HG03457 (cell line): Measurements from ENCODE around the gene GDF7.

ENCODE experiments used
- ATAC-seq: cut with Tn5 transposase; IDR thresholded peaks from one replicate; pipeline ENCODE4 v1.9.1; 2021; ENCODE audit warnings: moderate number of reproducible peaks; ENCODE audit not compliant: unreplicated experiment

GDF7 gene

GRCh38 chr2:20627712-20628380 is 39.1 kb upstream of the GDF7 start:
- ATAC-seq: no peak

- ATAC-seq: no peak
These were observed 37.8 kb upstream of the GDF7 start for GRCh38 chr2:20629181-20629580.

GRCh38 chr2:20629581-20630171 is 37.3 kb upstream of the GDF7 start:
- no peak for ATAC-seq

GRCh38 chr2:20630967-20631366 is 36.0 kb upstream of the GDF7 start:
- ATAC-seq: no peak

GRCh38 chr2:20631617-20632307 is 35.2 kb upstream of the GDF7 start:
- no peak for ATAC-seq

GRCh38 chr2:20632446-20632990 is 34.4 kb upstream of the GDF7 start:
- no peak for ATAC-seq

- no peak for ATAC-seq
These were observed 33.9 kb upstream of the GDF7 start for GRCh38 chr2:20633001-20633400.

- ATAC-seq: no peak
These were observed 33.0 kb upstream of the GDF7 start for GRCh38 chr2:20633794-20634506.

GRCh38 chr2:20634507-20635112 is 32.3 kb upstream of the GDF7 start:
- no peak for ATAC-seq

- ATAC-seq: no peak
These were observed 31.8 kb upstream of the GDF7 start for GRCh38 chr2:20635113-20635510.

GRCh38 chr2:20635675-20636584 is 31.0 kb upstream of the GDF7 start:
- peak; percentile 77 for ATAC-seq

GRCh38 chr2:20637147-20637546 is 29.8 kb upstream of the GDF7 start:
- no peak for ATAC-seq

- no peak for ATAC-seq
These were observed 28.9 kb upstream of the GDF7 start for GRCh38 chr2:20638014-20638413.

- ATAC-seq: no peak
These were observed 28.1 kb upstream of the GDF7 start for GRCh38 chr2:20638646-20639430.

GRCh38 chr2:20640411-20641122 is 26.4 kb upstream of the GDF7 start:
- ATAC-seq: no peak

- ATAC-seq: no peak
These were observed 25.6 kb upstream of the GDF7 start for GRCh38 chr2:20641123-20641985.
